Activated CD4-positive, alpha-beta T cell treated with anti-CD3 and anti-CD28 coated beads, Interleukin-2, amount 10 ng/mL, durations not matched to agents 7 days and 5 days (primary cell): ENCODE results near the gene KYAT1. TPM values are rescaled to one million over a fixed set of nuclear protein-coding genes. Genes with fewer than 3 reads are reported as not detected.
"Not testable (repeated sequence)": the region's sequence is repeated elsewhere in the genome, so short reads cannot be mapped to it uniquely, and the experiment has no call there.

Experiments
- CTCF ChIA-PET: fragments of 350-600 bp; sonication (Branson Sonifier 250); formaldehyde crosslinking; loops from one replicate; lab custom pipeline; 2021; ENCODE audit warnings: antibody characterized with exemption; lab: Charles Lee
- POLR2A ChIA-PET: fragments of 350-600 bp; sonication (Branson Sonifier 250); formaldehyde crosslinking; loops from one replicate; lab custom pipeline; 2021; ENCODE audit warnings: antibody characterized with exemption; lab: Charles Lee
- DNase-seq: peaks from one replicate; pipeline ENCODE4 v3.0.0-alpha.2; 2020
- H3K27ac Mint-ChIP-seq: one replicate; pipeline ENCODE4 v1.8.0; 2021; ENCODE audit warnings: mild to moderate bottlenecking, moderate library complexity, mixed read lengths
- H3K27me3 Mint-ChIP-seq: one replicate; pipeline ENCODE4 v1.8.0; 2021; ENCODE audit warnings: mixed read lengths
- H3K36me3 Mint-ChIP-seq: one replicate; pipeline ENCODE4 v1.8.0; 2021; ENCODE audit warnings: low read depth, mixed read lengths
- H3K4me1 Mint-ChIP-seq: one replicate; pipeline ENCODE4 v1.8.0; 2021; ENCODE audit warnings: mixed read lengths
- H3K4me3 Mint-ChIP-seq: one replicate; pipeline ENCODE4 v1.8.0; 2021; ENCODE audit warnings: mild to moderate bottlenecking, moderate library complexity, mixed read lengths
- H3K9me3 Mint-ChIP-seq: one replicate; pipeline ENCODE4 v1.8.0; 2021; ENCODE audit warnings: mixed read lengths
- total RNA-seq, 2 experiments: library from RNA; stranded (reverse); gene quantifications; one replicate each; pipeline ENCODE4 v1.2.3, GENCODE V29; 2021

Gene KYAT1
- total RNA-seq, 2 experiments from 2014 or later: 15.2 to 17.7 TPM

DNA sequence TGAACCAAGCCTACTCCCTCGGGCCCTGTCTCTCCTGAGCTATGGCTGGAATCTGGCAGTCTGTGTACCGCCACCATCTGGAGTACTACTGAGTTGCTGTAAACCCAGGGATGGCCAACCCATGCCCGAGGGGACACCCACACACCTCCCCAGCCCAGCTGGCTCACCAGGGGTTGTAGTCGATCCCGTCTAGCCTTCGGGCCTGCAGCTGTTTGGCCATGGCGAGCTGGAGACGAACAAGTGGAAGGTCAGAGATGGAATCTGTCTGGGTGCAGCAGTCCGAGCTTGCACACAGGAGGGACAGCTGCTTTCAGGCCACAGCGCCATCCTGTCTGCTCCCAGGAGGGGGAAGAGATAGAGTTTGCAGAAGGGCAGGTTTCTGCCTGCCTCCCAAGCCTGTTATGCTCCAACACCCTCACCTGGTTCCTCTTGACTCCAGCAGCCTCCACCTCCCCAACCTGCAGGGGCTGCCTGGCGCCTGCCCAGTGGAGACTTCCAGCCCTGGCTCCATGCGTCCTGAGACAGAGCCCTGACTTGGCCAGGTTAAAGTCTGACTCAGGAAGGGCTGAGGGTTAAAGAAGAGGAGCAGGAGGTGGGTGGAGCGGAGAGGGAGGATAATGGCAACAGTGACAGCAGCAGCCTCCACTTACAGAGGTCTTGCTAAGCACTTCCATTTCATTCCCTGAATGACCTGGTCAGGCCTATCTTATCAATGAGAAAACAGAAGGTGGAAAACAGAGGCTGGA, 36.4 kb downstream of the KYAT1 start:
- Mint-ChIP-seq H3K4me1 (peaks cover 2% of the 10 kb centered on the region), H3K27me3 (no peaks in the 10 kb centered on the region), H3K36me3 (peaks cover 5% of the 10 kb centered on the region), H3K27ac (no peak overlapping the region), H3K9me3 (peaks cover 6% of the 10 kb centered on the region), H3K4me3 (no peak overlapping the region)
- ChIA-PET CTCF (interaction anchor here (1.0 kb wide), 1 partner anchor 27 kb away, joined by 3 read pairs; the partner anchor contains the start of gene ENDOG), POLR2A (no interaction called here)
- no peak for DNase-seq

- H3K36me3 Mint-ChIP-seq, POLR2A ChIA-PET, H3K27ac Mint-ChIP-seq, H3K27me3 Mint-ChIP-seq, H3K4me1 Mint-ChIP-seq, DNase-seq, H3K4me3 Mint-ChIP-seq, H3K9me3 Mint-ChIP-seq: not testable (repeated sequence)
- CTCF ChIA-PET: interaction anchor here (0.6 kb wide), 1 partner anchor 395 kb away, joined by 3 read pairs; no protein-coding TSS in a partner anchor
Measured at GRCh38 chr9:128843171-128843570, 38.6 kb downstream of the KYAT1 start.

GRCh38 chr9:128841694-128842492, 39.9 kb downstream of the KYAT1 start:
- Mint-ChIP-seq H3K27me3 (no peaks in the 10 kb centered on the region), H3K36me3 (peaks cover 7% of the 10 kb centered on the region), H3K27ac (no peak overlapping the region), H3K4me3 (no peak overlapping the region), H3K9me3 (no peaks in the 10 kb centered on the region), H3K4me1 (peaks cover 2% of the 10 kb centered on the region)
- CTCF ChIA-PET: interaction anchor here (0.7 to 0.9 kb wide), 3 partner anchors 140 to 251 kb away, joined by 3 read pairs; partner anchors contain the start of gene PKN3
- no peak for DNase-seq
- POLR2A ChIA-PET: no interaction called here

DNA sequence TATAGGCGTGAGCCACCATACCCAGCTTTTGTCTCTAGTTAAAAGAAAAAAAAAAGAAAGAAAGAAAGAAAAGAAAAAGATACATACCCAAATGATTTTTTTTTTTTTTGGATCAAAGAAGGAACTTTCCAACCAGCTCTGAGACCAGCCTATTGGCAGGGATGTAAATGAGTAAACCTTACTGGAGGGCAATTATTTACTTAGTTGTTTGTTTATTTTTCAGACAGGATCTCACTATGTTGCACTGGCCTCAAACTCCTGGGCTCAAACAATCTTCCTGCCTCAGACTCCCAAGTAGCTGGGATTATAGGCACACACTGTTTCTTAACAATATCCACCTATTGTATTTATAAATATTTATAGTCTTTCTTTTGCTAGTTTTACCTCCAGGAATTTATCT, 41.2 kb downstream of the KYAT1 start:
- peaks cover 2% of the 10 kb centered on the region for H3K4me1 Mint-ChIP-seq
- POLR2A ChIA-PET: no interaction called here
- CTCF ChIA-PET: no interaction called here
- no peak overlapping the region for H3K4me3 Mint-ChIP-seq
- H3K9me3 Mint-ChIP-seq: no peaks in the 10 kb centered on the region
- peaks cover 7% of the 10 kb centered on the region for H3K36me3 Mint-ChIP-seq
- no peak overlapping the region for H3K27ac Mint-ChIP-seq
- no peaks in the 10 kb centered on the region for H3K27me3 Mint-ChIP-seq
- DNase-seq: no peak

DNA sequence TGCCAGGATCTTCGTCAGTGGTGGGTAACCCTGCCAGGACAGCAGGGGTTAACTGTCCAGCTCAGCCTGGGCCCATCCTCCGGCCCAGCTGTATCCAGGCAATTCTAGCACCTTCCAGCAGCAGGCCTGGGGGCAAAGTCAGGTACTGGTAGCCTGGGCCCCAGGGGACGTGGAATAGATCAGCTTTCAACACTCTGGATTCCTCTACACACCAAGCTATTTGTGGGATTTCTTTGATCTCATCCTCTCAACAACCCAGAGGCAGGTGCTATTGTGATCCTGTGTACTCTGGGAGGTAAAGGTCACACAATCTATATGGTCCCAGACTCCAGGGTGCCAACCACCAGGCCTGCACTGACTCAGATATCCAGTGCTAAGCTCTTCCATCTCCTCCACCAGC, 43.4 kb downstream of the KYAT1 start:
- no peaks in the 10 kb centered on the region for H3K9me3 Mint-ChIP-seq
- no peak for DNase-seq
- ChIA-PET POLR2A (no interaction called here), CTCF (interaction anchor here (0.6 to 2.0 kb wide), 4 partner anchors 9 to 144 kb away, joined by 3 to 8 read pairs (median 5); partner anchors contain the start of genes ENDOG and SPOUT1)
- no peaks in the 10 kb centered on the region for H3K27me3 Mint-ChIP-seq
- peaks cover 2% of the 10 kb centered on the region for H3K4me1 Mint-ChIP-seq
- H3K27ac Mint-ChIP-seq: no peak overlapping the region
- H3K36me3 Mint-ChIP-seq: peaks cover 13% of the 10 kb centered on the region
- H3K4me3 Mint-ChIP-seq: no peak overlapping the region

GRCh38 chr9:128836509-128837145, 45.1 kb downstream of the KYAT1 start:
- CTCF ChIA-PET: interaction anchor here (1.4 kb wide), 1 partner anchor 19 kb away, joined by 6 read pairs; no protein-coding TSS in a partner anchor

DNA sequence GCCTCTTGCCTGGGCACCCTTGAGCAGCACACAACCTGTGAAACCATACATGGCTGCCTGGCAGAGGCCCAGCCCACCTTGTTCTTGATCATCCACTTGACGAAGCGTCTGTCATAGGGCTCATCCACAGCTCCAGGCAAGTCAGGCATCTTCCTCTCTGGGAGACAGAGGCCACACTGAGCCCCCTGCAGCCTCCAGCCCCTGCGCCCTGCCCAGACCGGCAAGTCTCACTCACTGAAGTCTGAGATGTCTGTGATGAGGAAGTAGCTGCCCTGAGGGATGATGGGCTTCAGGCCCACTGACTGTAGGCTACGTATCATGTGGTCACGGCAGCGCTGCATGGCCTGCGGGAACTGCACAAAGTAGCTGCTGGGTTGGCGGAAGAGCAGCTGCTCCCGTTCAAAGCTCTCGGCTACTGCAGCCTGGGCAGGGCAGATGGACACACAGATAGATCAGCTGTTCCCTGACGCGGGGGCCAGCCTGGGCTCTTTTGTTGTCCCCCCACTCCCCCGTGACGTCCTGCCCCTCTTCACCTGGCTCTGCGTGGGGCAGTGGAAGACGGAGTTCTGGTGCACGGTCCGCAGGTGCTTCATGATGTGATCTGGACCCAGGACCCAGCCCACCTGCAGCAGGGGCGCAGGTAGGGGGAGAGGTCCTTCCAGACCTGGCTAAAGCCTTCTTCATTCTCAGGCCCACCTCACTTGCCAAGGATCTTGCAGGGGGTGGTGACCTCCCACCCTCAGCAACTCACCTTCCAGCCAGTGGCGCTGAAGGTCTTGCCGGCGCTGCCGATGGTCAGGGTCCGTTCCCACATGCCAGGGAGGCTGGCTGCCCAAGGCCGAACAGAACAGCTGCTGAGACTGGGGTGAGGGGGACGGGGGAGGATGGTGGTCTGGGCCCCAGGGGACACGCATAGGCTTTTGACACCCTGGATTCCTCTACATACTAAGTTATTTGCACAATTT, 46.2 kb downstream of the KYAT1 start:
- peaks cover 11% of the 10 kb centered on the region for H3K36me3 Mint-ChIP-seq
- no peaks in the 10 kb centered on the region for H3K9me3 Mint-ChIP-seq
- H3K27ac Mint-ChIP-seq: no peak overlapping the region
- no peaks in the 10 kb centered on the region for H3K27me3 Mint-ChIP-seq
- no peak for DNase-seq
- CTCF ChIA-PET: interaction anchor here (1.4 kb wide), 1 partner anchor 18 kb away, joined by 6 read pairs; no protein-coding TSS in a partner anchor
- POLR2A ChIA-PET: no interaction called here
- H3K4me3 Mint-ChIP-seq: no peak overlapping the region
- H3K4me1 Mint-ChIP-seq: no peaks in the 10 kb centered on the region

More at GRCh38 chr9:128836509-128837145, 45.1 kb downstream of the KYAT1 start:
- no peak overlapping the region for H3K4me3 Mint-ChIP-seq
- H3K27me3 Mint-ChIP-seq: no peaks in the 10 kb centered on the region
- H3K36me3 Mint-ChIP-seq: peaks cover 13% of the 10 kb centered on the region
- H3K4me1 Mint-ChIP-seq: no peaks in the 10 kb centered on the region
- POLR2A ChIA-PET: no interaction called here
- no peaks in the 10 kb centered on the region for H3K9me3 Mint-ChIP-seq
- no peak overlapping the region for H3K27ac Mint-ChIP-seq
- no peak for DNase-seq

- peaks cover 13% of the 10 kb centered on the region for H3K4me1 Mint-ChIP-seq
- no peak overlapping the region for H3K4me3 Mint-ChIP-seq
- peaks cover 17% of the 10 kb centered on the region for H3K36me3 Mint-ChIP-seq
- H3K27ac Mint-ChIP-seq: no peak overlapping the region
- no peaks in the 10 kb centered on the region for H3K9me3 Mint-ChIP-seq
- H3K27me3 Mint-ChIP-seq: no peaks in the 10 kb centered on the region
- CTCF ChIA-PET: interaction anchor here (0.6 to 1.1 kb wide), 2 partner anchors 15 to 126 kb away, joined by 3 to 6 read pairs; partner anchors contain the start of gene ENDOG
- no peak for DNase-seq
- POLR2A ChIA-PET: no interaction called here
Measured at GRCh38 chr9:128833696-128834095, 48.1 kb downstream of the KYAT1 start.

DNA sequence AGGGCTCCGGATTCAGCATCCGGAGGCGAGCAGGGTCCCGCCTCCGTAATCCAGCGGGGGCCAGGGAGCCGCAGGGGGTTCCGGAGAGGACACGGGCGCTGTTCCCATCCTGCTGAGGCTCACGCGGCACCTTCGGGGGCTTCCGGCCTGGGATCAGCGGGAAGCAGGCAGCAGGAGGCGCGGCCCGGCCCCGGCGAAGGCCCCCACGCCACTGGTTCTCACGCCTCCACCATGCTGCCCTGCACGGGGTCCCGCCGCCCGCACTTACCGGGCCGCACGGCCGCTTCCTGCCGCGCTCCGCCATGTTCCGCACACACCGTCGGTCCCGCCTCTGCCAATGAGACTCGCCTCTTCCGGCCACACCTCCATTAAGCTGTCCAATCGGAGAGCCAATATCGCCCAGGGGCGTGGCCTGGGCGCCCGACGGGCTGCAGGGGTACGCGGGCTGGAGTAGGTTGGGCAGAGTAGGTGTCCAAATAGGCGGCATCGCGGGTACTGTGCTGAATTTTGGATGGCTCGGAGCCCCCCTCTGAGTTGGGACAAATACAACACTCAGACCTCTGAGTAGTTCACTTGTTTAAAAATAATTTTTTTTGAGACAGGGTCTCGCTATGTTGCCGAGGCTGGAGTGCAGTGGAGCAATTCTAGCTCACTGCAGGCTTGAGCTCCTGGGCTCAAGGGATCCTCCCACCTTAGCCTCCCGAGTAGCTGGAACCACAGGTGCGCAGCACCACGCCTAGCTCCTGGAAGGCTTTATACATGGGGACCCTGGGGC, 52.1 kb downstream of the KYAT1 start, which contains the start of gene SPOUT1:
Gene SPOUT1, minus strand, starts transcription at position 318 of the 775 bp plus-strand sequence. Its CDS starts 14 bp downstream, at position 304.
- H3K4me1 Mint-ChIP-seq: peaks cover 26% of the 10 kb centered on the region
- peak; percentile 96 for DNase-seq
- H3K9me3 Mint-ChIP-seq: no peaks in the 10 kb centered on the region
- peak within 1 kb of the TSS; percentile 92 for H3K27ac Mint-ChIP-seq
- CTCF ChIA-PET: interaction anchor here (0.8 to 1.8 kb wide), 7 partner anchors 9 to 293 kb away, joined by 3 to 29 read pairs (median 4); partner anchors contain the start of gene ENDOG
- H3K27me3 Mint-ChIP-seq: no peaks in the 10 kb centered on the region
- POLR2A ChIA-PET: interaction anchor here (1.0 kb wide), 1 partner anchor 11 kb away, joined by 12 read pairs; the partner anchor contains the start of gene ENDOG
- H3K4me3 Mint-ChIP-seq: peak within 1 kb of the TSS; percentile 94
- peaks cover 28% of the 10 kb centered on the region for H3K36me3 Mint-ChIP-seq

GRCh38 chr9:128828719-128829452, 52.9 kb downstream of the KYAT1 start:
- CTCF ChIA-PET: interaction anchor here (1.0 to 3.0 kb wide), 7 partner anchors 8 to 32 kb away, joined by 3 to 29 read pairs (median 6); partner anchors contain the start of gene ENDOG
- H3K36me3 Mint-ChIP-seq: peaks cover 29% of the 10 kb centered on the region
- peak overlapping the region; percentile 94 for H3K4me3 Mint-ChIP-seq
- H3K27ac Mint-ChIP-seq: peak overlapping the region; percentile 92
- DNase-seq: no peak
- H3K9me3 Mint-ChIP-seq: no peaks in the 10 kb centered on the region
- peaks cover 26% of the 10 kb centered on the region for H3K4me1 Mint-ChIP-seq
- H3K27me3 Mint-ChIP-seq: no peaks in the 10 kb centered on the region
- POLR2A ChIA-PET: interaction anchor here (1.0 kb wide), 1 partner anchor 10 kb away, joined by 12 read pairs; the partner anchor contains the start of gene ENDOG
